Spleen (tissue), 11 donors: ENCODE data around the gene RPUSD4. TPM values are rescaled to one million over a fixed set of nuclear protein-coding genes. Genes with fewer than 3 reads are reported as not detected.

Experiments
- DNase-seq: peaks from one replicate; pipeline ENCODE4 v3.0.0-alpha.2; 2020
- H3K27ac ChIP-seq, 8 donors: fragments of 200-600 bp; sonication (generic) in 7 of 8; 1 replicate in 4 of 8; 2 replicates in 4 of 8; pipeline versions ENCODE4 v1.5.0 to v1.8.0; 2016 to 2021; ENCODE audit warnings: inconsistent platforms in 4 of 8, mild to moderate bottlenecking in 4 of 8, moderate library complexity in 1 of 8
- H3K27me3 ChIP-seq, 7 donors: fragments of 200-600 bp; sonication (generic) in 6 of 7; replicated peaks in 1 of 7; 1 replicate in 4 of 7; 2 replicates in 3 of 7; pipeline versions ENCODE4 v1.5.0 to v1.8.0; 2016 to 2021; ENCODE audit warnings: inconsistent platforms in 3 of 7, mild to moderate bottlenecking in 1 of 7
- H3K36me3 ChIP-seq, 6 donors: fragments of 200-600 bp; sonication (generic) in 5 of 6; 1 replicate in 4 of 6; 2 replicates in 2 of 6; pipeline versions ENCODE4 v1.5.0 to v1.8.0; 2016 to 2021; ENCODE audit warnings: inconsistent platforms in 2 of 6
- H3K4me1 ChIP-seq, 6 donors: fragments of 200-600 bp; sonication (generic) in 5 of 6; 1 replicate in 3 of 6; 2 replicates in 3 of 6; pipeline versions ENCODE4 v1.5.0 to v1.8.0; 2016 to 2021; ENCODE audit warnings: inconsistent platforms in 3 of 6
- H3K4me3 ChIP-seq, 8 donors: fragments of 200-600 bp; sonication (generic) in 7 of 8; 1 replicate in 4 of 8; 2 replicates in 4 of 8; pipeline versions ENCODE4 v1.5.0 to v1.8.0; 2016 to 2021; ENCODE audit warnings: inconsistent platforms in 4 of 8, mild to moderate bottlenecking in 4 of 8, moderate library complexity in 2 of 8
- H3K9me3 ChIP-seq, 8 donors: fragments of 200-600 bp; sonication (generic) in 7 of 8; 1 replicate in 4 of 8; 2 replicates in 4 of 8; pipeline versions ENCODE4 v1.5.0 to v1.8.0; 2016 to 2021; ENCODE audit warnings: inconsistent platforms in 4 of 8
- CTCF ChIP-seq, 11 experiments: fragments of 200-600 bp in 7 of 11; fragments of 450-650 bp in 4 of 11; sonication (generic) in 4 of 11; IDR thresholded peaks in 8 of 11; conservative IDR thresholded peaks in 3 of 11; 1 replicate in 7 of 11; 2 replicates in 4 of 11; pipeline versions ENCODE4 v1.4.0 to v1.8.0; 2016 to 2021; ENCODE audit warnings: antibody characterized with exemption in 11 of 11, inconsistent platforms in 4 of 11, mild to moderate bottlenecking in 1 of 11
- POLR2A ChIP-seq, 3 donors: fragments of 450-650 bp; IDR thresholded peaks; one replicate each; pipeline ENCODE4 v1.5.1; 2017; ENCODE audit warnings: antibody characterized with exemption in 3 of 3, mild to moderate bottlenecking in 1 of 3
- POLR2AphosphoS5 ChIP-seq, 3 donors: sonication (generic); formaldehyde crosslinking; IDR thresholded peaks; one replicate each; pipeline ENCODE4 v1.5.1; 2017; ENCODE audit warnings: antibody characterized with exemption in 3 of 3
- WGBS, 5 donors: extraction: QIAGEN DNeasy Blood & Tissue Kit in 3 of 5; methylation state at CpG; one replicate each; pipeline versions ENCODE4 v1.1.5 to v1.1.7; 2013 to 2018; 5-methylcytosine and 5-hydroxymethylcytosine counted together
- intact Hi-C: fragments of 100-400 bp; cut with DNase I; formaldehyde crosslinking; loops from one replicate; pipeline ENCODE4 v1.15.0; 2023; ENCODE audit warnings: low total_unique reads
- polyA plus RNA-seq, 3 donors: library from polyadenylated mRNA; stranded (reverse); fragments of 200-250 nt; gene quantifications; one replicate each; pipeline ENCODE4 v1.2.1, GENCODE V29; 2013
- total RNA-seq, 7 donors: library from RNA; depleted of rRNA in 3 of 7; stranded (reverse); fragments of >200 nt in 3 of 7; fragmentation: NEBNext Ultra II Directional in 4 of 7; extraction: Animal tissue kit (Norgen Biotek cat#: 25700) in 4 of 7; gene quantifications; one replicate each; pipeline versions ENCODE4 v1.1.0 to v1.2.1, GENCODE V29; 2016 to 2021
- donor health status: healthy with polysubstance abuse.
- donor health status: DM: no; HTN: no; CAD: no; lungs with moderate emphysema.
- donor health status: DM: no; HTN: no; CAD: no.
- donor health status: Bipolar disorder and iron deficiency.
- donor health status: healthy.
- donor health status: DM: no; HTN: no; CAD: no.
- donor health status: DM: yes; HTN: yes; CAD: no.

RPUSD4 gene
- total and polyA plus RNA-seq, 10 donors, result 14.5 to 26.7 (median 21.7) TPM

- intact Hi-C loops, result no loop called here
- peak overlapping the region in 1 of 8 donors; percentile 38 for H3K27ac ChIP-seq
- 81 to 93% (median 90%) methylated on average over 20 to 22 of the region's 22 CpGs for WGBS, 5 donors
- H3K27me3 ChIP-seq, result no peaks in the 10 kb centered on the region
- peak; percentile 67 for DNase-seq
- H3K4me3 ChIP-seq, result no peak overlapping the region
- H3K9me3 ChIP-seq, result no peaks in the 10 kb centered on the region
- no peak for TF ChIP-seq POLR2AphosphoS5 (IDR thresholded peaks at IDR 0.05)
- no peak for TF ChIP-seq CTCF (IDR thresholded peaks at IDR 0.05 in 8 of 11, conservative IDR thresholded peaks at IDR 0.05 in 3 of 11)
- TF ChIP-seq POLR2A (IDR thresholded peaks at IDR 0.05), result no peak
- H3K36me3 ChIP-seq, result peaks cover 0 to 81% (median 18%) of the 10 kb centered on the region in 6 donors
- H3K4me1 ChIP-seq, result peaks cover 0 to 12% (median 2%) of the 10 kb centered on the region in 6 donors
These were observed 22.1 kb downstream of the RPUSD4 start for GRCh38 chr11:126189109-126189929.

DNA sequence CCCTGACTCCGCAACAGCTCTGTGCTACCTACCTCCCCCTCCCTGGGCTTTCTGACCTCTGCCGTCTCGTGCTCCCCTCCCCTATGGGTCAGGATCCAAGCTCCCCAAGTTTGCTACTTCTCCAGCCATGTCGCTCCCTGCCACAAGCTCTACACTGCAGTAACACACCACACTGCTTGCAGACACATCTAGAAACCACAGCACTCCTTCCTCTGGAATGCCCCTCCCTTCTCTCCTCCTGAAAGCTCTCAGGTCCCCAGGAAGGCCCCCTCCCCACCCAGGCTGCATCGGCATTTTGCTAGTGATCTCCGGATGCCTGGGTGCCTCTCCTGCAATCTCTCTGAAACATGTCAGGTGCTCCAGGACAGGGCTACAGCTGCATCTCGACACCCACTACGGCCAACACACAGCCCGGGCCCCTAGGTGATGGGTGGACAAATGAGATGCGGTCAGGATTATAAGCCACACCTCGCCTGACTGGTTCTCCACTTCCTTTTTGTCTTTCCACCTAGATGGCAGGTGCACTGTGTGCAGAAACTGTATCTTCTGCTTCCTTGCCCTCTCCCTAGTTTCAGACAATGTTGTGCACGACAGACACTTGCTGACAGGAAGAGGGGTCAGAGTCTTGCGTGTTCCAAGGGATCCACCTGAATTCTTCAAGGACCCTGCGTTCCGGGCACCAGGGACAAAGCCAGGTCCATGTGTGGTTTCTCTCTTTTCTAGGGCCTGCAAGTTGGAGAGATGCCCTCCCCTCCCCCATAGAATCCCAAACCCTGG, 22.9 kb downstream of the RPUSD4 start:
- TF ChIP-seq POLR2A (IDR thresholded peaks at IDR 0.05) (no peak), POLR2AphosphoS5 (IDR thresholded peaks at IDR 0.05) (peak in 1 of 3 donors; percentile 52)
- H3K36me3 ChIP-seq, result peaks cover 0 to 79% (median 18%) of the 10 kb centered on the region in 6 donors
- peak overlapping the region in 1 of 8 donors; percentile 38 for H3K27ac ChIP-seq
- no peak overlapping the region for H3K4me3 ChIP-seq
- WGBS, 5 donors, result 70 to 81% (median 72%) methylated on average over 15 of the region's 15 CpGs
- H3K27me3 ChIP-seq, result no peaks in the 10 kb centered on the region
- DNase-seq, result peak; percentile 75
- H3K9me3 ChIP-seq, result no peaks in the 10 kb centered on the region
- H3K4me1 ChIP-seq, result peaks cover 0 to 12% (median 2%) of the 10 kb centered on the region in 6 donors
- intact Hi-C loops, result no loop called here

GRCh38 chr11:126186708-126187529, 24.5 kb downstream of the RPUSD4 start:
- WGBS, 5 donors, result 77 to 88% (median 79%) methylated on average over 22 of the region's 22 CpGs
- H3K4me1 ChIP-seq, result peaks cover 0 to 12% (median 2%) of the 10 kb centered on the region in 6 donors
- intact Hi-C loops, result no loop called here
- H3K27ac ChIP-seq, result no peak overlapping the region
- H3K4me3 ChIP-seq, result no peak overlapping the region
- H3K27me3 ChIP-seq, result no peaks in the 10 kb centered on the region
- TF ChIP-seq POLR2A (IDR thresholded peaks at IDR 0.05) (no peak), CTCF (IDR thresholded peaks at IDR 0.05 in 8 of 11, conservative IDR thresholded peaks at IDR 0.05 in 3 of 11) (no peak), POLR2AphosphoS5 (IDR thresholded peaks at IDR 0.05) (no peak)
- DNase-seq, result peak; percentile 65
- H3K36me3 ChIP-seq, result peaks cover 0 to 63% (median 8%) of the 10 kb centered on the region in 6 donors
- no peaks in the 10 kb centered on the region for H3K9me3 ChIP-seq

- WGBS, 5 donors, result 80 to 95% (median 87%) methylated on average over 14 to 15 of the region's 15 CpGs
- Histone ChIP-seq H3K27me3 (no peaks in the 10 kb centered on the region), H3K36me3 (peaks cover 0 to 55% (median 3%) of the 10 kb centered on the region in 6 donors), H3K9me3 (no peaks in the 10 kb centered on the region), H3K27ac (no peak overlapping the region), H3K4me3 (no peak overlapping the region), H3K4me1 (peaks cover 0 to 12% (median 2%) of the 10 kb centered on the region in 6 donors)
- no peak for TF ChIP-seq CTCF (IDR thresholded peaks at IDR 0.05 in 8 of 11, conservative IDR thresholded peaks at IDR 0.05 in 3 of 11)
- peak; percentile 71 for DNase-seq
- intact Hi-C loops, result no loop called here
These were observed 25.3 kb downstream of the RPUSD4 start for GRCh38 chr11:126186025-126186698.
